Adrenal gland (tissue), 12 donors: ENCODE results near the gene DRG1. TPM values are rescaled to one million over a fixed set of nuclear protein-coding genes. Genes with fewer than 3 reads are reported as not detected.
"Not testable (repeated sequence)": the region's sequence is repeated elsewhere in the genome, so short reads cannot be mapped to it uniquely, and the experiment has no call there.

ENCODE experiments used
- DNase-seq, 7 donors: peaks; one replicate each; pipeline ENCODE4 v3.0.0-alpha.2; 2019 to 2020
- H3K27ac ChIP-seq, 5 donors: fragments of 200-600 bp; sonication (generic) in 4 of 5; 1 replicate in 3 of 5; 2 replicates in 2 of 5; pipeline versions ENCODE4 v1.5.1 to v1.8.0; 2016 to 2020; ENCODE audit warnings: mild to moderate bottlenecking in 1 of 5
- H3K27me3 ChIP-seq: fragments of 200-600 bp; 2 replicates; pipeline ENCODE4 v1.8.0; 2021
- H3K36me3 ChIP-seq, 2 donors: fragments of 200-600 bp; replicated peaks in 1 of 2; 1 replicate in 1 of 2; 2 replicates in 1 of 2; pipeline versions ENCODE4 v1.5.1 to v1.8.0; 2018 to 2022
- H3K4me1 ChIP-seq, 2 donors: fragments of 200-600 bp; replicated peaks in 1 of 2; 1 replicate in 1 of 2; 2 replicates in 1 of 2; pipeline versions ENCODE4 v1.5.1 to v1.8.0; 2018 to 2021
- H3K4me3 ChIP-seq, 4 donors: fragments of 200-600 bp; sonication (generic) in 3 of 4; one replicate each; pipeline ENCODE4 v1.5.1; 2016 to 2018
- H3K9me3 ChIP-seq, 3 donors: fragments of 200-600 bp; sonication (generic) in 1 of 3; replicated peaks in 1 of 3; 1 replicate in 2 of 3; 2 replicates in 1 of 3; pipeline versions ENCODE4 v1.5.1 to v1.8.0; 2016 to 2021
- CTCF ChIP-seq, 6 experiments: fragments of 450-650 bp in 4 of 6; fragments of 200-600 bp in 2 of 6; sonication (generic) in 1 of 6; IDR thresholded peaks; 1 replicate in 5 of 6; 2 replicates in 1 of 6; pipeline versions ENCODE4 v1.5.1 to v1.8.0; 2016 to 2021; ENCODE audit warnings: antibody characterized with exemption in 6 of 6, mild to moderate bottlenecking in 2 of 6, moderate library complexity in 1 of 6
- POLR2A ChIP-seq, 2 donors: fragments of 450-650 bp; IDR thresholded peaks; one replicate each; pipeline ENCODE4 v1.6.1; 2017; ENCODE audit warnings: antibody characterized with exemption in 2 of 2, mild to moderate bottlenecking in 2 of 2, moderate library complexity in 1 of 2
- whole genome bisulfite sequencing, 4 donors: extraction: QIAGEN DNeasy Blood & Tissue Kit in 2 of 4; methylation state at CpG; one replicate each; pipeline versions ENCODE4 v1.1.5 to v1.1.7; 2013 to 2017; 5-methylcytosine and 5-hydroxymethylcytosine counted together
- intact Hi-C, 2 donors: fragments of 100-400 bp; cut with DNase I; formaldehyde crosslinking; loops; one replicate each; pipeline versions ENCODE4 v1.14.1 to v1.15.0; 2022 to 2023
- polyA plus RNA-seq, 3 donors: library from polyadenylated mRNA; stranded (reverse); fragments of 200-250 nt in 2 of 3; fragments of 350-450 nt in 1 of 3; fragmentation: Illumina TruSeq in 1 of 3; extraction: RNeasy Lipid Tissue Mini Kit (QIAGEN cat#74804) in 1 of 3; gene quantifications; one replicate each; pipeline ENCODE4 v1.2.3, GENCODE V29; 2013 to 2014
- small RNA-seq, 2 donors: library from RNA; depleted of rRNA; stranded (forward); fragments of <200 nt; gene quantifications; one replicate each; pipeline ENCODE3, GENCODE V24; 2016
- total RNA-seq, 9 donors: library from RNA; depleted of rRNA in 4 of 9; stranded (reverse); fragments of >200 nt in 4 of 9; fragments of 120-200 nt in 1 of 9; fragmentation: NEBNext Ultra II Directional in 1 of 9; extraction: Animal tissue kit (Norgen Biotek cat#: 25700) in 1 of 9; gene quantifications; one replicate each; pipeline versions ENCODE4 v1.1.0 to v1.2.4, GENCODE V29; 2013 to 2023
- donor health status: healthy with polysubstance abuse.
- donor health status: Bipolar disorder and iron deficiency.
- donor health status: DM: yes; HTN: yes; CAD: no.
- donor health status: DM: no; HTN: no; CAD: no.
- donor health status: DM: no; HTN: no; CAD: no.
- donor health status: DM: yes; HTN: yes; CAD: no.

Gene DRG1
- total and polyA plus RNA-seq, 12 donors, result 47.2 to 89.0 (median 65.0) TPM

DNA sequence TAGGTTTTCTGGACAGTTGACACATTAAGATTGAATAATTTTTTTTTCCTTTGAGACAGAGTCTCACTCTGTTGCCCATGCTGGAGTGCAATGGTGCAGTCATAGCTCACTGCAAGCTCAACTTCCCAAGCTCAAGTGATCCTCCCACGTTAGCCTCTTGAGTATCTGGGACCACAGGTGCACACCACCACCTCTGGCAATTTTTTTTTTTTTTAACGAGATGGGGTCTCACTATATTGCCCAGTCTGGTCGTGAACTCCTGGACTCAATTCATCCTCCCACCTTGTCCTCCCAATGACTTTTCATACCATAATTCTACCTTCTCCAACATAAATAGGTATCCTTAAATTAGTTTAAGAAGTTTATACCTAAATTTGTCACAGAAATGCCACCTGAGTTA is 81.7 kb downstream of the DRG1 start:
- intact Hi-C loops, result loop anchor here in 1 of 2 donors (10.0 kb wide), 1 partner anchor 46 kb away; no protein-coding TSS in a partner anchor
- Histone ChIP-seq H3K4me3 (no peak overlapping the region), H3K27ac (no peak overlapping the region), H3K4me1 (no peaks in the 10 kb centered on the region), H3K9me3 (no peaks in the 10 kb centered on the region), H3K27me3 (no peaks in the 10 kb centered on the region), H3K36me3 (peaks cover 0 to 65% of the 10 kb centered on the region in 2 donors)
- TF ChIP-seq CTCF (IDR thresholded peaks at IDR 0.05) (no peak), POLR2A (IDR thresholded peaks at IDR 0.05) (no peak)
- no peak for DNase-seq
- WGBS, 4 donors, result 92 to 93% (median 92%) methylated on average over 3 of the region's 3 CpGs

- WGBS, 4 donors, result 91 to 94% (median 93%) methylated on average over 8 of the region's 8 CpGs
- not testable (repeated sequence) for H3K27me3 ChIP-seq, H3K27ac ChIP-seq, DNase-seq, H3K9me3 ChIP-seq, H3K4me1 ChIP-seq, H3K4me3 ChIP-seq
- H3K36me3 ChIP-seq, result peaks cover 0 to 76% of the 10 kb centered on the region in 2 donors
- intact Hi-C loops, result loop anchor here in 1 of 2 donors (10.0 kb wide), 1 partner anchor 48 kb away; no protein-coding TSS in a partner anchor
These were observed 83.1 kb downstream of the DRG1 start for GRCh38 chr22:31482470-31482869.

Small RNAs within 50 kb of the gene (small RNA-seq; reads per million reads assigned to genes)
- 0 reads per million in 2 donors for gene RNU6-28P
- 0 reads per million in 2 donors for gene RNU6-338P

Other genes starting within 250 kb of the DRG1 start
- 10 to 100 TPM; 15.9 to 45.5 (median 34.3) TPM for gene RNF185, start 239.4 kb upstream of the DRG1 start, total RNA-seq
- 10 to 100 TPM; 16.0 to 41.7 (median 16.4) TPM for gene RNF185, start 239.4 kb upstream of the DRG1 start, polyA plus RNA-seq
- gene LIMK2, start 187.3 kb upstream of the DRG1 start, total RNA-seq, result 10 to 100 TPM; 16.9 to 36.1 (median 24.3) TPM
- gene LIMK2, start 187.3 kb upstream of the DRG1 start, polyA plus RNA-seq, result 10 to 100 TPM; 12.6 to 18.7 (median 14.9) TPM
- 100 to 1,000 TPM in 3 of 9 donors, 10 to 100 TPM in 6; 13.7 to 161 (median 74.4) TPM for gene PIK3IP1, start 107.1 kb upstream of the DRG1 start, total RNA-seq
- 10 to 100 TPM; 12.1 to 22.8 (median 12.8) TPM for gene PIK3IP1, start 107.1 kb upstream of the DRG1 start, polyA plus RNA-seq
- gene PATZ1, start 53.3 kb upstream of the DRG1 start, total RNA-seq, result 10 to 100 TPM; 14.4 to 34.8 (median 27.2) TPM
- 10 to 100 TPM in 2 of 3 donors, 1 to 10 TPM in 1; 9.2 to 21.8 (median 21.0) TPM for gene PATZ1, start 53.3 kb upstream of the DRG1 start, polyA plus RNA-seq
- 10 to 100 TPM in 8 of 9 donors, 1 to 10 TPM in 1; 9.2 to 32.8 (median 21.9) TPM for gene EIF4ENIF1, start 90.2 kb downstream of the DRG1 start, total RNA-seq
- 10 to 100 TPM; 14.1 to 29.3 (median 20.2) TPM for gene EIF4ENIF1, start 90.2 kb downstream of the DRG1 start, polyA plus RNA-seq
- gene SFI1, start 96.9 kb downstream of the DRG1 start, total RNA-seq, result 10 to 100 TPM; 15.1 to 48.3 (median 32.7) TPM
- gene SFI1, start 96.9 kb downstream of the DRG1 start, polyA plus RNA-seq, result 100 to 1,000 TPM in 1 of 3 donors, 10 to 100 TPM in 2; 13.4 to 130 (median 84.0) TPM